HG03066 (cell line): ENCODE measurements around the gene FNBP1L.

ENCODE experiments used
- ATAC-seq: cut with Tn5 transposase; IDR thresholded peaks from one replicate; pipeline ENCODE4 v1.9.1; 2021; ENCODE audit warnings: low read depth; ENCODE audit not compliant: unreplicated experiment

Gene FNBP1L

GRCh38 chr1:93565496-93566206, 117.7 kb downstream of the FNBP1L start:
- ATAC-seq = no peak

GRCh38 chr1:93566227-93566626, 118.3 kb downstream of the FNBP1L start:
- ATAC-seq = no peak

- no peak for ATAC-seq
Observed at GRCh38 chr1:93567255-93567918, 119.5 kb downstream of the FNBP1L start.

GRCh38 chr1:93569489-93569888, 121.6 kb downstream of the FNBP1L start:
- ATAC-seq = no peak

GRCh38 chr1:93571623-93572310, 123.8 kb downstream of the FNBP1L start:
- ATAC-seq = no peak

- ATAC-seq = no peak
Observed at GRCh38 chr1:93573940-93574469, 126.1 kb downstream of the FNBP1L start.

- no peak for ATAC-seq
Observed at GRCh38 chr1:93574511-93574910, 126.6 kb downstream of the FNBP1L start.

- no peak for ATAC-seq
Observed at GRCh38 chr1:93574991-93575390, 127.1 kb downstream of the FNBP1L start.

- no peak for ATAC-seq
Observed at GRCh38 chr1:93575621-93576284, 127.8 kb downstream of the FNBP1L start.

GRCh38 chr1:93576346-93576745, 128.4 kb downstream of the FNBP1L start:
- ATAC-seq = no peak

GRCh38 chr1:93576746-93577145, 128.8 kb downstream of the FNBP1L start:
- no peak for ATAC-seq

GRCh38 chr1:93577536-93578432, 129.9 kb downstream of the FNBP1L start:
- no peak for ATAC-seq

- ATAC-seq = no peak
Observed at GRCh38 chr1:93578433-93578830, 130.5 kb downstream of the FNBP1L start.

- ATAC-seq = no peak
Observed at GRCh38 chr1:93578911-93579825, 131.2 kb downstream of the FNBP1L start.

GRCh38 chr1:93579891-93580290, 132.0 kb downstream of the FNBP1L start:
- no peak for ATAC-seq

- ATAC-seq = no peak
Observed at GRCh38 chr1:93581917-93582850, 134.3 kb downstream of the FNBP1L start.

GRCh38 chr1:93584261-93585003, 136.5 kb downstream of the FNBP1L start:
- ATAC-seq = no peak
